GM18868 (cell line): Measurements from ENCODE around the gene CARMIL3.

Source experiments
- ATAC-seq: cut with Tn5 transposase; IDR thresholded peaks from one replicate; pipeline ENCODE4 v1.9.1; 2021; ENCODE audit warnings: mild to moderate bottlenecking, moderate library complexity; ENCODE audit not compliant: unreplicated experiment

The CARMIL3 gene

DNA sequence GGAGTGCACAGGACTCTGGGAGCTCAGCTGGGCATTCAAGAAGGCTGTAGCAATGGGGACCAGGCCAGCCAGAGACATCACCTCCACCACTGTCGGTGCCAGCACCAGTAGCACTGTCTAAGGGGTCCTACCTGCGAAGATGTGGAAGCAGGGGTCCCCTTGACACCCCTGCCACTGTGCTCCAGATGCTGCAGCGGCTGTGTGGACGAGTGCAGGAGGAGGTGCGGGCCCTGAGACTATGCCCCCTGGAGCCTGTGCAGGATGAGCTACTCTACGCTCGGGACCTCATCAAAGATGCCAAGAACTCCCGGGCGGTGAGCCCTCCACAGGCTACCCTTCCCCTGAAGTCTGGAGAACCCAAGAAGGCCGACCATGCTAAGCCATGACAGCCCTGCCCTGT is 8.6 kb downstream of the CARMIL3 start:
- ATAC-seq = no peak

DNA sequence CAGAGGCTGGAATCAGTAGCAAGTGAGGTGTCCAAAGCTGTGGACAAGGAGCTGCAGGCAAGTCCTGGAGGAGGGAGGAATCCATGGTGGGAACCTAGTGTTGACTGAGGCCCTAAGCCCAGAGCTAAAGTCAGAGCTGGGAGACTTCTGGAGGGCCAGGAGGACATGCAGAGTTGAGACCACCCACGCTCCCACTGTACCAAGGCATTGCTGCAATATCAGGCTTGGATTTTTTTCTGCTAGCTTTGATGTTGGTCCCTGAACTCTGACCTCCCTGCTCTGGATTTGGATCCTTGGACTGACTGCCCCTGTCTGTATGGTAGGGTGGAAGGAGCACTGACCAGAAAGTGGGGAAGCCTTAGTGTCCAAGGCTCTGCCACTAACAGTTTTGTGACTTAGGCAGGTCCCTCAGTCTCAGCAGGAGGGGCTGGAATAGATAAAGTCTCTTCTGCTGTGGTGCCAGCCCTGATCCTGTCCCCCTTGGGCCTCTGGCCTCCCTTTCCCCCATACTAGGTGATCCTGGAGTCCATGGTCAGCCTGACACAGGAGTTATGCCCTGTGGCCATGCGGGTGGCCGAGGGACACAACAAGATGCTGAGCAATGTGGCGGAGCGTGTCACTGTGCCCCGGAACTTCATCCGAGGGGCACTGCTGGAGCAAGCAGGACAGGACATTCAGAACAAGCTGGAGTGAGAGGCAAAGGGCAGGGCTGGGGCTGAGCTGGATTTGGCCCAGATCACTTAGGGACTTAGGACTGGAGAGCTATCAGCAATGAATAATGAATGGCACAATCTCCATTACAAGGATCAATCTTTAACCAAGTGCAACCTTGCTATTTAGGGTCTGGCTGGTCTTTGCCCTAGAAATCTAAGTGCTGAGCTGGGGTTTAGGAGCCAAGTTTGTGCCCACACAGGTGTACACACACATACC is 9.4 kb downstream of the CARMIL3 start:
- ATAC-seq = no peak

DNA sequence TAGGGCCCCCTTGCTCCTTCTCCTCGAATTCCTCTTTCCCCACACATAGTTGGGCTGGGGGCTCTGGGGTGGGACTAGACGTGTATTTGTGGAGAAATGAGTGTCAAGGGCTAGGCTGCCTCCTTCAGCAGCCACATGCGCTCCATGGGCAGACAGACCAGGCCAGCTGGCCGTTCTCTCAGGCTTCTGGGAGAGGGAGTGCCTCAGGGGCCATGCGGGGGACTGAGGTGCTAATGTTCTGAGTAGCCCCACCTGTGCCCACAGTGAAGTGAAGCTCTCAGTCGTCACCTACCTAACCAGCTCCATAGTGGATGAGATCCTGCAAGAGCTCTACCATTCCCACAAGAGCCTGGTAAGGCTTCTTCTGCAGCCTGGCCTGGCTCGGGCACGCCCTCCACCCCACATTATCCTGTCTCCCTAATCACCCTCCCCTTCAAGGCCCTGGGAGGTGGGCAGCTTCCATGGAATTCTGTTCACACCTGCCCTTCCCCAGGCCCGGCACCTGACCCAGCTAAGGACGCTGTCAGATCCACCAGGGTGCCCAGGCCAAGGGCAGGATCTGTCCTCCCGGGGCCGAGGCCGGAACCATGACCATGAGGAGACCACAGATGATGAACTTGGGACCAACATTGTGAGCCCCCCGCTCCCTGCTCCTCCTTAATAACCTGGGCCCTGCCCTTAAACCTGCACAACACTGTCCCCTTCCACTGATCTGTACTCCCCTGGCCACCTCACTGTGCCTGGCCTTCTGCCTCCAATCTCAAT is 10.6 kb downstream of the CARMIL3 start:
- no peak for ATAC-seq

DNA sequence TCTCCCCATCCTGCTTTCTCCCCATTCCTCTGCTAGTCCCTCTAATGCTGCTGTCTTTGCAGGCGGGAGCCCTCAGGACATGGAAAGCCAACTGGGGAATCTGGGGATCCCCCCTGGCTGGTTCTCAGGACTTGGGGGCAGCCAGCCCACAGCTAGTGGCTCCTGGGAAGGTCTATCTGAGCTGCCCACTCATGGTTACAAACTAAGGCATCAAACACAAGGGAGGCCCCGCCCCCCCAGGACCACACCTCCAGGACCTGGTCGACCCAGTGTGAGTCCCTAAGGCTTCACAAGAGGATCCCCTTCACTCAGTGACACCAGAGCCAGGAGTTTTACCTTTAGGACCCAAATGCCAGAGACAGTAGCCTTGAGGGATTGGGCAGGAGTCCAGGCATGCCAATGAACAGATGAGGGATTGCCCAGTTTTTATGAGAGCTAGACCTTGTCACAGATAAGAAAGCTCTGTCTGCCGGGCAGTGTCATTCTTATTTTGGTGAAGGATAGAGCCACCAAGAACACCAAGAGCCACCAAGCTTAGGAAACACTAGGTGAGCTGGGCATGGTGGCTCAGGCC is 11.5 kb downstream of the CARMIL3 start:
- ATAC-seq = no peak

DNA sequence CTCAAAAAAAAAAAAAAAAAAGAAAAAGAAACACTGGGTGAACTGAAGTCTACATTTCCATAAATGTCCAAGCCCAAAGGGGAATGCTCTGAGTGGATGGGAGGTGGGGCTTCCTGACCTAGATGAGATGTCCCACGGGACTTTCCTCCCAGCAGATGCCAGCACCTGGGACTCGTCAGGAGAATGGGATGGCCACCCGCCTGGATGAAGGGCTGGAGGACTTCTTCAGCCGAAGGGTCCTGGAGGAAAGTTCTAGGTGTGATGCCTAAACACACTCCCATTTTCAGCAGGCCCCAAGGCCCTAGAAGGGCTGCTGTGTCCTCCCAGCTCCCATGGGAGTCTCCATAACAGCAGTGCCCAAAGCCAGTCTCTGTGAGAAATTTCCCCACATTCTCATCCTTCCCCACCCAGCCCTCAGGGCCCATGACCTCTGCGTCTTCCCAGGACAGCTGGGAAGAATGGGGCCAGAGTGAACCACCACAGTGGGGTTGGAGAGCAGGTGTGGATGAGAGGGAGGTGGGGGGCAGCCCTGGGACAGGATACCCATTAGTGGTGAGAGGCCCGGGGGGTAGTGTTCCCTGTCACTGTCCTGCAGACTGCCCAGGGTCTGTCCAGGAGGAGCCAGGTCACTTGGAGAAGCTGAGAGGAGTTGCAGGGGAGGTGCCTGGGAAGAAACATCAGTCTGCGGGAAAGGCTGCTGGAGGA is 12.4 kb downstream of the CARMIL3 start:
- no peak for ATAC-seq

DNA sequence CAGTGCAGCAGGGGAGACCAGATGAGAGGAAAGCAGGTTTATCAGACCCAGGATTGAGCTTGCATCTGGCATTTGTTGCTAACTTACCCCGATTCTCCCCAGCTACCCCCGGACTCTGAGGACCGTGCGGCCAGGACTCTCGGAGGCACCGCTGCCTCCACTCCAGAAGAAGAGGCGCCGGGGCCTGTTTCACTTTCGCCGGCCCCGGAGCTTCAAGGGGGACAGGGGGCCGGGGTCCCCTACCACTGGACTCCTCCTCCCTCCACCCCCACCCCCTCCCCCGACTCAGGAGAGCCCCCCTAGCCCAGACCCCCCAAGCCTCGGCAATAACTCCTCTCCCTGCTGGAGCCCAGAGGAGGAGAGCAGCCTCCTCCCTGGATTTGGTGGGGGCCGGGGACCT is 13.0 kb downstream of the CARMIL3 start:
- ATAC-seq = no peak

DNA sequence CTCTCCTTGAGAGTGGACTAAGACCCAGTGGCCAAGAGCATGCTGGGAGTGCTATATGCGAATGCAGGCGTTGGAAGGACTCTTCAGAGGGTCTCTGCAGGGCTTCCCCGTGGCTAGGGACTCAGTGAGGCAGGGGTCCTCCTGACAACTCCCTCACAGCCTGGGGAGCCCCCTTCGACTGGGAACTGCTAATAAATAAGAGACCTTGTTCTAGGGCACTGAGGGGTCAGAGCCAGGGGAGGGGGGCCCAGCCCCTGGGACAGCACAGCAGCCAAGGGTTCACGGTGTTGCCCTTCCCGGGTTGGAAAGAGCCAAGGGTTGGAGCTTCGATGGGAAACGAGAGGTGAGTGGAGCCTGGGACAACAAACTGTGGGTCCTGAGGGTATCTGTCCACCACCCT is 13.6 kb downstream of the CARMIL3 start:
- no peak for ATAC-seq

DNA sequence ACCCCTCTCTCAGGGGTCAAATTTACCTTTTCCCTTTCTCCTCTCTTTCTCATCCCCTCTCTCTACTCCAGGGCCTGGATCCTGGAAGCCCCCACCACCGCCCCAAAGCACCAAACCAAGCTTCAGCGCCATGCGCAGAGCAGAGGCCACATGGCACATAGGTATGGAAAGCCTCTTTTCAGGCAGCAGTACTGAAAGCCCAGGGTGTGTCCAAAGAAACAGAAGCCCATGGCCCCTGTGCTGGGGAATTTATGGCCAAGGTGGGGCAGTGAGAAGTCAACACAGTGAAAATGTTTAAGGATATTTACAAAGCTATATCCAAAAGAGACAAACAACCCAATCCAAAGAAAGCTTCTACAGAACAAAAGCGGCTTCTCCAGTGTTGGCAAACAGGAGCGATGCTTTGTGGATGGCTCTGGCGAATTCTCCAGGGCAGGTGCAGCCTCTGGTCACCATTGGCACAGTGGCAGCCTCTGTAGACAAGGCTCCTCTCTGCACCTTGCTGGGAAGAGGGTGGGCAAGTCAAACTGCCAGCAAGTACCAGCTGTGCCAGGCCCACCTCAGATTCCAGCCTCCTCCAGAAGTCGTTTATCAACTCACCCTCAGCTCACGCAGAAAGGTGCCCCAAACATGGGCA is 14.8 kb downstream of the CARMIL3 start:
- no peak for ATAC-seq

DNA sequence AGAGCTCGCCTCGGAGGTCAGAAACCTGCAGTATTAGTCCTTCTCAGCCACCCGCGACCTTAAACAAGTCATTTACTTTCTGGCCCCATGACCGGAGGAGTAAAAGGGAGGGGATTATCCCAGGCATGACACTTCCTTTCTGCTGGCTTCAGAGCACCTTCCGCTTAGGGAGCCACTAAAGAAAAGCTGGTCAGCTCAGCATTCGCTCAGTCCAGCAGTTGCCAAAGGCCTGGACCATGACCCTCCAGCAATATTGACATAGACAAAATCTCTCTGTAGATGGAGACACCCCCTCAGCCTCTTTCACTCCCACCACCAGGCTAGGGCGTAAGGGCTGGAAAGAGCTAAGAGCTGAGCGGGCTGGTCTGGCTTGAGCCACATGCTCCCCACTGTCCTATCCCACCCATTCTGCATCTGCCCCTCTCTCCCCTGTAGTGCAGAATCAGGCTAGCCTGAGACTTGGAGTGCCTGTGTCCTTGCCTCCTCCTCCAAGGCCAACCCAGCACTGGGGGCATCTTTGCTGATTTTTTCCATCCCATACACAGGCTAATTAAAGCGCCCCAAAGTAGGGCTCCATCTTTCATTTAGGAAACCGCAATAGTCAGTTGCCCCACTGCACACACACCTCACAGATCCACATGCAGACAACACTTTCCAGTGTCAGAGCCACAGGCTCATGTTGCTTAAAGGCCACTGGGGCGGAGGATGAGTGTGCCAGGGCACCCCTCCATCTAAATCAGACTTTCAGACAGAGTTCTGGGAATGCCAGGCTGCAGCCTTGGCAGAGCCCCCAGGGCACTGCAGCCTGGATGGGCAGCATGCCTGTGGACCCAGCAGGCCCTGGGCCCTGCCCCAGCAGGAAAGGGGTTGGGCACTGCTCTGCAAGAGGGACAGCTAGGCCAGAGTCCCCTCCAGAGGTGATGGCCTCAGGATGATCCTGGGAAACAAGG is 15.6 kb downstream of the CARMIL3 start:
- ATAC-seq = no peak

DNA sequence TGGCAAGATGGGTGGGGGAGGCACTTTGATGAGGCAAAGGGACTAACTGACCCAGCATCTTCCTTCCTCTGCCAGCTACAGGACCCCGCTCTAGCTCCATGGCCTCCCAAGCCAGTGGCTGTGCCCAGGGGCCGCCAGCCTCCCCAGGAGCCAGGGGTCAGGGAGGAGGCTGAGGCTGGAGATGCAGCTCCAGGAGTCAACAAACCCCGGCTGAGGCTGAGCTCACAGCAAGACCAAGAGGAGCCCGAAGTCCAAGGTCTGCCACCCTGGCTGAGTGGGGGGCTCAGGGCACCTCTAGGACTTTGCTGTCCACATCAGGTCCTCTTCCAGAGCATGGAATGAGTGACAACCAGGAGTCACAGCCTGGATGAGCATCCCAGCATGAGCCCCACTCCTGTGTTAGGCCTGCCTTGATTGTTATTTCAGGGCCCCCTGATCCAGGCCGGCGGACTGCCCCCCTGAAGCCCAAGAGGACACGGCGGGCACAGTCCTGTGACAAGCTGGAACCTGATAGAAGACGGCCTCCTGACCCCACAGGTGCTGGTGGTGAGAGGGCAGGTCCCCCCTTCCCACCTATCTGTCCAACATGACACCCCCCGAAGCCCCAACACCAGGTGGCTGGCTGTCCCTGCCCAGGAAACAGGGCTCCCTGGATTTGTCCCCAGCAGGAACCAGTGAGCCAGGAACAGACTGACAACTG is 17.1 kb downstream of the CARMIL3 start:
- no peak for ATAC-seq

DNA sequence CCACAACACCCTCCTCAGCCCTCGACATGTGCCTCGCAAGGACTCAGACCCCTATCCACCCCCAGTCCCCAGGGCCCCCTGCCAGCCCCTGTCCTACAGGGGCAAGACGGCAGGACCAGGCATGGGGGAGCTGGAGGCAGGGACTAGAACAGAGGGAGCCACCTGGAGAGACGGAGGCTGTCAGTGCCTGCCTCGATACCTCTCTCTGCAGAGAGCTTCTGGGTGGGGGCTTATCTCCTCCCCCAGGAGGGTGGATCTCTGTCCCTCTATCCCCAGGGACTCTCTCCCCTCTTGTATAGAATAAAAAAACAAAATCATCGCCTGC is 17.6 kb downstream of the CARMIL3 start:
- ATAC-seq = no peak

DNA sequence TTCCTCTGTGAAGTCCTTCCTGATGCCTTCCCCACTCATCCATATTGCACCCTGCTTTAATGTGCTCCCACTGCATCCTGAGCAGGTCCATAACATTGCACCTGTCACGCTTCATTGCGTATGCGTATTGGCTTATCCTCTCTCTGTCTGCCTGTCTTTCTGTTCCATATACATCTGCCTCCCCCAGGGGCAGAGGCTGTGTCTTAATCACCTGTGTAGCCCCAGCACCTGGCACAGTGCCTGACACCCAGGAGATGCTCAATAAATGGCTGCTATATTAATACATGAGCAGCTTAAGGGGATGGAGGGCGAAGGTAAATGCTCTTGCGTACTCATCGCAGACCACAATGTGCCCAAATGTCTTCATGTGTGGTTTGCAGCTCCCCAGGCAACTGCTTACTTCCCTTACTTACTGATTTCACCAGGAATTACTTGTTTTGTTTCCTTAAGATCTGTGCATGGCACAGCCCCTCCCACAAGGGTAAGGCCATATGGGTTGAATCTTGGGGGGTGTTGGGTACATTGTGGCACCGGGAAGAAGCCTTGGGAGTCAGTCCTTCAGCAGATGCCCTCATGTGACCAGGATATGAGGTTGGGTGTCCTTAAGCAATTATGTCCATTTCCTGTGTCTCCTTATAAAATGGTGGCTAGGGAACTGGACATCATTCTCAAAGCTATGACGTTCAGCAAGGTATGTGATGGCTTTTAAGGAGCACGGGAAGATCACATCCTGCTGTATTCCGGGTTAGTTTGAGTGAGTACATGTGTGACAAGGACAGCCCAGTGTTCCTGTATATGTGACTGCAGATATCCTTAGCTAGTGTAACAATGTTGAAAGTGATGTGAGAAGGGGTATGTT is 18.7 kb downstream of the CARMIL3 start:
- no peak for ATAC-seq

DNA sequence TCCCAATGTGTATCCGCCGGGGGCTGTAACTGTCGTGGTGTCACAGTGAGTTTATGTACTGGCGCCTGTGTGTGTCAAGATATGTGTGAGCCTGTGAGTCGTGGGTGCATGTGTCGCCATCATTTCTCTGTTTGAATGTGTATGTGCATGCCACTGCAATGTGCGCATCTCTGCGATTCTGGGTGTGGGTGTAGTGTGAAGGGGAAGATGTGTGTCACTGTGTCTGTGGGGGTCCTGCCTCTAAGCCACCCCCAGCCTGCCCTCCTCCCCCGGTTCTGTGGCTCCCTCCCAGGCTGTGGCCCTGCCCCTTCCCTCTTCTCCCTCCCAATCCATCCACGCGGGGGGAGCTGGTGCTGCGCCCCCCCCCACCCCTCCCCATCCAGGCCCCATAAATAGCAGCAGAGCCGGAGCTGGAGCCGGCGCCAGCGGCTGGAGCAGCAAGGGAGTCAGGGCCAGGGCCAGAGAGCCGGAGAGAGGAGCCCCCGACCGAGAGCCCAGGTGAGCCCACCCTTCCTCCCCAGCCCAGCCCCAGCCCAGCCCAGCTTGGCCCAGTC is 19.4 kb downstream of the CARMIL3 start, which contains the start of gene CPNE6:
Gene CPNE6, plus strand, starts transcription at position 419 of the 554 bp plus-strand sequence. CDS start 1,375 bp downstream, outside the sequence.
- no peak for ATAC-seq

DNA sequence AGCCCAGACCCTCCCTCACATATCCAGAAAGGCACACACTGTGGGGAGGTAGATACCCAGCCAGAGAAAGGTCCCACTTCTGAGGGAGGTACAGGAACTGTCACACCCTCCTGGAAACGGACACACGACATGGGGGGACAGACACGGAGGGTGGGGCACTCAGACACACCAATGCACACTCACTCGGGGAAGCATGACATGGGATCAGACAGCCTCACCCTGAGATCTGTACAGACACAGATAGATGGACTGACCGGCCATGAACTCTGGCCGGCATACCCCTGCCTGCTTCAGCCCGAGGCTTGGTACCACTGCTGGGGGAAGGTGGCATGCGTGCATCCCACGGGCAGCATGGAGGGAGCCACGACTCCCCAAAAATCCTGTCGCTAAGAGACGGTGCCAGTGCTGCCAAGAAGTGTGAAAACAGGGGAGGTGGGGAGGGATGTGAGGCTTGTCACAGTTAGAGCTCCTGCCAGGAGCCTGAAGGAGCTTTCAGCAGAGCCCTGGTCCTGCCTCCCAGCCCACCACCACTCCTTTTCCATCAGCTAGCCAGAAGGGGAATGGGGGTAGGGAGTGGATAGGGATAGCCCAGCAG is 20.1 kb downstream of the CARMIL3 start:
- no peak for ATAC-seq

DNA sequence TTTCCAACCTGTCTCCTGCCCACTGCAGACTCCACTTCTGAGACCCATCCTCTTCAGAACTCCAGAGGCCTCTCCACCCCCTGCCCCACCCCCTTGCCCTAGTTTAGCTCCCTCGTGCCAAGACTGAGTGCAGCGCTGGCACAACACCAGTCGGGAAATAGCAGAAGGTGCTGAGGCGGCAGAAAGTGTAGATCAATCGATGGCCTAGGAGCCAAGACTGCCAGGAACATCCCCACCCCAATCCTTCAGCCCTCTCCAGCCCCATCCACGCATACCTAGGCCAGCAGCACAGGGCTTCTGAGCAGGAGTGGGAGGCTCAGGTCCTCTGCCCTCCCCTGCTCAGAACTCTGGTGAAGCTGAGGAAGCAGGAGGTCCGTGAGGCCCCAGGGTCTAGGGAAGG is 20.6 kb downstream of the CARMIL3 start:
- no peak for ATAC-seq

DNA sequence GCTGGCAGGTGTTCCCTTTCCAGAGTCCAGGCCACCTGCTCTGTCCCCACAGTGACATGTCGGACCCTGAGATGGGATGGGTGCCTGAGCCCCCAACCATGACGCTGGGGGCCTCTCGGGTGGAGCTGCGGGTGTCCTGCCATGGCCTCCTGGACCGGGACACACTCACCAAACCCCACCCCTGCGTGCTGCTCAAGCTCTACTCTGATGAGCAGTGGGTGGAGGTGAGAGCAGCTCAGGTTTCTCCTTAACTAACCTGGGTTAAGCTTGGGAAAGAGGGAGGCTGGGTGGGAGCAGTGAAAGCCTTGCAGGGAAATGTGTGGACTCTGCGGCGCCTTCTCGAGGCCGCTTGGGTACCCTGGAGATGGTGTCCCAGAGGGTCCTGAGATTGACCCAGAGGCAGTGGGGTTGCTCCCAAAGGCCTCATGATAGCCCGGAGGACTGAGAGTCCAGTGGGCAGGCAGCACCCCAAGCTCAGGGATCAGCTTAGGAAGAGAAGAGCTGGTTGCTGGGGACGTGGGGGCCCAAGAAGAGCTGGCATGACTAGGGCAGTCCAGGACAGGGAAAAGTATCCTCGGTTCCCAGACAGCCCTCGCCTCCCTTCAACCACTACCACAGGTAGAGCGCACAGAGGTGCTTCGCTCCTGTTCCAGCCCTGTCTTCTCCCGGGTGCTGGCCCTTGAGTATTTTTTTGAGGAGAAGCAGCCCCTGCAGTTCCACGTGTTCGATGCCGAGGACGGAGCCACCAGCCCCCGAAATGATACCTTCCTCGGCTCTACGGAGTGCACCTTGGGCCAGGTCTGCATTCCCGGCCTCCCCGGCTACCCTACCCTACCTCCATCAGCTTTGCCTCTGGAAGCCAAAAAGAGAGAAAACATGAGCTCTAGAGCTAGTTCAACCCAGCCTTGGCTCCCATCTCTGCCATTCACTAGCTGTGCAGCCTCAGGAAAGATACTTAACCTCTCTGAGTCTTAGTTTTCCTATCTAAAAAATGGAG is 21.4 kb downstream of the CARMIL3 start:
- ATAC-seq = no peak
